A172 (cell line): ENCODE results near the gene GLI2. TPM values are rescaled to one million over a fixed set of nuclear protein-coding genes. Genes with fewer than 3 reads are reported as not detected.

Experiments
- DNase-seq: peaks from one replicate; pipeline ENCODE4 v3.0.0-alpha.2; 2015; ENCODE audit warnings: low spot score
- total RNA-seq: library from RNA; depleted of rRNA; stranded (reverse); fragments of >200 nt; shearing (Covaris generic); gene quantifications from 2 replicates; pipeline ENCODE4 v1.2.3, GENCODE V29; 2014

GLI2 gene
- total RNA-seq, 1 experiment from 2014 or later: 4.6 TPM

- DNase-seq: peak; percentile 72
Observed at GRCh38 chr2:120712180-120712681, 23.4 kb upstream of the GLI2 start.

GRCh38 chr2:120715353-120715752, 20.3 kb upstream of the GLI2 start:
- DNase-seq: no peak

- DNase-seq: no peak
Observed at GRCh38 chr2:120715941-120716340, 19.7 kb upstream of the GLI2 start.

GRCh38 chr2:120716641-120717585, 18.8 kb upstream of the GLI2 start:
- no peak for DNase-seq

- DNase-seq: no peak
Observed at GRCh38 chr2:120719491-120719890, 16.2 kb upstream of the GLI2 start.

GRCh38 chr2:120720231-120720630, 15.4 kb upstream of the GLI2 start:
- no peak for DNase-seq

- DNase-seq: no peak
Observed at GRCh38 chr2:120720746-120721375, 14.8 kb upstream of the GLI2 start.

GRCh38 chr2:120722246-120722567, 13.5 kb upstream of the GLI2 start:
- no peak for DNase-seq

GRCh38 chr2:120722568-120723421, 12.9 kb upstream of the GLI2 start:
- DNase-seq: peak; percentile 90

- DNase-seq: no peak
Observed at GRCh38 chr2:120726245-120726644, 9.4 kb upstream of the GLI2 start.

- DNase-seq: peak; percentile 87
Observed at GRCh38 chr2:120729406-120730399, 6.0 kb upstream of the GLI2 start.

- no peak for DNase-seq
Observed at GRCh38 chr2:120731175-120731574, 4.5 kb upstream of the GLI2 start.

GRCh38 chr2:120732506-120733237, 3.0 kb upstream of the GLI2 start:
- no peak for DNase-seq

- no peak for DNase-seq
Observed at GRCh38 chr2:120733238-120733932, 2.3 kb upstream of the GLI2 start.

GRCh38 chr2:120734930-120735651, 577 bp upstream of the GLI2 start:
- DNase-seq: no peak

GRCh38 chr2:120736202-120736623, 545 bp downstream of the GLI2 start:
- no peak for DNase-seq

- DNase-seq: peak; percentile 76
Observed at GRCh38 chr2:120736624-120737339, 1.1 kb downstream of the GLI2 start.
